MM.1S (cell line): ENCODE results near the gene RAB39B.

Experiments used
- EZH2phosphoT487 ChIP-seq: fragments of 300-600 bp; sonication (generic); IDR thresholded peaks from 2 replicates; pipeline ENCODE4 v1.6.1; 2018; ENCODE audit warnings: antibody characterized with exemption, low read length
- TF ChIP-seq, protein P1 (sequence below): fragments of 300-600 bp; sonication (generic); IDR thresholded peaks from 2 replicates; pipeline ENCODE4 v1.5.1; 2016; ENCODE audit warnings: antibody characterized with exemption, low read length, mixed read lengths

- TF ChIP-seq, protein P1, sequence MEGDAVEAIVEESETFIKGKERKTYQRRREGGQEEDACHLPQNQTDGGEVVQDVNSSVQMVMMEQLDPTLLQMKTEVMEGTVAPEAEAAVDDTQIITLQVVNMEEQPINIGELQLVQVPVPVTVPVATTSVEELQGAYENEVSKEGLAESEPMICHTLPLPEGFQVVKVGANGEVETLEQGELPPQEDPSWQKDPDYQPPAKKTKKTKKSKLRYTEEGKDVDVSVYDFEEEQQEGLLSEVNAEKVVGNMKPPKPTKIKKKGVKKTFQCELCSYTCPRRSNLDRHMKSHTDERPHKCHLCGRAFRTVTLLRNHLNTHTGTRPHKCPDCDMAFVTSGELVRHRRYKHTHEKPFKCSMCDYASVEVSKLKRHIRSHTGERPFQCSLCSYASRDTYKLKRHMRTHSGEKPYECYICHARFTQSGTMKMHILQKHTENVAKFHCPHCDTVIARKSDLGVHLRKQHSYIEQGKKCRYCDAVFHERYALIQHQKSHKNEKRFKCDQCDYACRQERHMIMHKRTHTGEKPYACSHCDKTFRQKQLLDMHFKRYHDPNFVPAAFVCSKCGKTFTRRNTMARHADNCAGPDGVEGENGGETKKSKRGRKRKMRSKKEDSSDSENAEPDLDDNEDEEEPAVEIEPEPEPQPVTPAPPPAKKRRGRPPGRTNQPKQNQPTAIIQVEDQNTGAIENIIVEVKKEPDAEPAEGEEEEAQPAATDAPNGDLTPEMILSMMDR: peak; percentile 43
- no peak for TF ChIP-seq EZH2phosphoT487
These were observed 47.9 kb downstream of the RAB39B start, which contains the start of gene VBP1 for GRCh38 chrX:155216179-155216939.
